ENCODE results near the gene TINAGL1.

The TINAGL1 gene

DNA sequence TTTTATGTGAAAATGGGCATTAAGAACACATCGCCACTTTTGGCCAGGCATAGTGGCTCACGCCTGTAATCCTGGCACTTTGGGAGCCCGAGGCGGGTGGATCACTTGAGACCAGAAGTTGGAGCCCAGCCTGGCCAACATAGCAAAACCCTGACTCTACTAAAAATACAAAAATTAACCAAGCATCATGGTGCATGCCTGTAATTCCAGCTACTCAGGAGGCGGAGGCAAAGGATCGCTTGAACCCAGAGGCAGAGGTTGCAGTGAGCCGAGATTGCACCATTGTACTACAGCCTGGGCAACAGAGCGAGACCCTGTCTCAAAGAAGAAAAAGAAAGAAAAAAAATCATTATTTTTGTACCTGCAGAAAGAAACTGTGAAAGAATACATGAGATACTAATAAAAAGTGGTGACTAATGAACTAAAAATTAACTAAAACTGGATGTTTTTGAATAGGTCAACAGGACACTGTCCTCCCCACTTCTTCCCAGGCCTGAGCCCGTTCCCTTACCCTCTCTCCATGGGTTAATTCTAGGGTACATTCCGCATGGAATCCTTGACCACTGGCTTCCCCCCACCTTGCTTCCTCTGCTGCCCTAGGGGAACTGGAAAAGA lies 8.3 kb upstream of the TINAGL1 start:
- Histone ChIP-seq H3K27me3 (no peaks in the 10 kb centered on the region), H3K9me3 (no peaks in the 10 kb centered on the region), H4K20me1 (no peaks in the 10 kb centered on the region), H3K36me3 (no peaks in the 10 kb centered on the region), H3K27ac (no peak overlapping the region), H3K4me3 (no peak overlapping the region), H3K4me2 (no peak overlapping the region), H3K9ac (no peak overlapping the region), H3K4me1 (peaks cover 42% of the 10 kb centered on the region)
- no peak for TF ChIP-seq Cebpa-rat (IDR thresholded peaks at IDR 0.05)

DNA sequence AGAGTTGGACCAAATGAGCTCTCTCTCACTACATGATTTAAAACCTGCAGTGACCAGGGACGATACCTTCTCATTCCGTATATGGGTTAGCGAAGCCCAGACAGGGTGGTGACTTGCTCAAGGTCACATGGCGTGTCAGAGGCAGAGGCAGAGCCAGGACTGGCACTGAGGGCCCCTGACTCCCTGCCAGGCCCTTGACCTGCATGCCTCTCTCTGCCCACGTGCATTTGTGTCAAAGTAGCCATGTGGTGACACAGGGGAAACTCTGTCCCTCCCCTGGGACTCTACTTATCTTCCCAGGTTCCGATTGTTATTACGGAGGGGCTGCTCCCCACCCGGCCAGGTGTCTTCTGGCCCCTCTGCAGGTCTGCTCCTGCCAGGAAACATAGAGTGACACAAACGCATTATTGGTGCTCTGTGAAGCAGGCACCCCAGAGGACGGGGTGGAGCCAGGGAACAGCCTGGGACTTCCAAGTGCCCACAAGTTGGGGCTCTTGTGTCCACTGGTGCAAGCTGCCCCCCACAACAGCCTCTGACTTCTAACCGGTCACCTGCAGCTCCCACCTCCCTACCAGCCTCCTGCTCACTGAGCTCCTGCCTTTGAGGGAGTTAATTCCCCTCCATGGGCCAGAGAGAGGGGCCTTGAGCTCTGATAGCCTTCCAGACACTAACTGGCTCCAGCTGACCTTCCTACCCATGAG lies 7.3 kb upstream of the TINAGL1 start:
- Histone ChIP-seq H3K4me3 (no peak overlapping the region), H3K36me3 (no peaks in the 10 kb centered on the region), H3K4me1 (peaks cover 52% of the 10 kb centered on the region), H3K4me2 (peak overlapping the region; percentile 11; the same call in 1 of the 2 replicates), H3K27me3 (no peaks in the 10 kb centered on the region), H3K9me3 (no peaks in the 10 kb centered on the region), H3K27ac (0 out of 2 replicates have a peak overlapping the region, but pooled peaks have one; percentile 5), H4K20me1 (no peaks in the 10 kb centered on the region), H3K9ac (no peak overlapping the region)
- no peak for TF ChIP-seq Cebpa-rat (IDR thresholded peaks at IDR 0.05)

DNA sequence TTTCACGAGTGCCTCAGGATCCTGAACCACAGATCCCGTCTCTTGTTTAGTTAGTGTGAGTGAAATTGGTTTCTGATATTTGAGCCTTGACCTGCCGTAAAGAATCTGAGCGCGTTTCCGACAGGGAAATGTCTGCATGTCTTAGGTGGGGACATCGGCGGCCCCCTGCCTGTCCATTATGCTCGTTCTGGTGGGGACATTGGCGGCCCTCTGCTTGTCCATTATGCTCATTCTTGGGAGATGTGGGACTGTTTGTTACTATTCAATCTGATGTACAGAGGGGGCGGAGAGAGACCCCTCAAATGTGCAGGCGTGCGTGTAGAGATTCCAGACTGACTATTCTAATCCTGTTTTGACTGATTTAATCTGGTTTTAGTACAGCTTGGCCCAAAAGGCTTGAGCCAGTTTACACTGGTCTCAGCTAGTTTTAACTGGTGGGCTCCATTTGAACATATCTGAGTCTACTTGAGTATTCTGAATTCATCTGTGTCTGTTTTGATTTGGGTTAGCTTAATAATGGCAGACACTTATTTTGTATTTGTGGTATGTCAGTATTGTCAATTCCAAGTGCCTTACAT lies 6.6 kb upstream of the TINAGL1 start:
- H3K4me1 ChIP-seq: peaks cover 52% of the 10 kb centered on the region
- H3K9me3 ChIP-seq: no peaks in the 10 kb centered on the region
- no peak overlapping the region for H3K27ac ChIP-seq
- no peaks in the 10 kb centered on the region for H4K20me1 ChIP-seq
- no peaks in the 10 kb centered on the region for H3K27me3 ChIP-seq
- no peak overlapping the region for H3K4me3 ChIP-seq
- peak overlapping the region; percentile 74 for H3K4me2 ChIP-seq
- no peaks in the 10 kb centered on the region for H3K36me3 ChIP-seq
- no peak for TF ChIP-seq Cebpa-rat (IDR thresholded peaks at IDR 0.05)
- H3K9ac ChIP-seq: no peak overlapping the region

DNA sequence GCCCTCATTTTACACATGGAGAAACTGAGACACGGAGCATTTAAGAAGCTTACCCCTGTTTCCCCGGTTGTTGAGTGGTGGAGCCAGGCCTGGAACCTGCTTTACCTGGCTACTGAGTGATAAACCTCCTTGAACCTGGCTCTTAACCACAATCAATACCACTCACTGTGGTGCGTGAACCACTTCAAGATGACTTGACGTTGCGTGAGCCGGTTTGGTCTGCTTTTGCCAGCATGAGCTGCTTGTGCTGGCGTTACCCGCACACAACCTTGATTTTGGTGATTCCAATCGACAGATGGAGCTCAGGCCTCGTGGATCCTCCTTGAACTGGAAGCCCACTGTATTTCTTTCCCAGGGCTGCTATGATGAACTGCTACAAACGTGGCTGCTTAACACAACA lies 6.1 kb upstream of the TINAGL1 start:
- Histone ChIP-seq H3K4me1 (peaks cover 56% of the 10 kb centered on the region), H3K9me3 (no peaks in the 10 kb centered on the region), H3K4me3 (no peak overlapping the region), H3K27me3 (no peaks in the 10 kb centered on the region), H3K36me3 (no peaks in the 10 kb centered on the region), H3K9ac (no peak overlapping the region), H3K27ac (peak overlapping the region; percentile 64), H3K4me2 (peak overlapping the region; percentile 74), H4K20me1 (no peaks in the 10 kb centered on the region)
- no peak for TF ChIP-seq Cebpa-rat (IDR thresholded peaks at IDR 0.05)

DNA sequence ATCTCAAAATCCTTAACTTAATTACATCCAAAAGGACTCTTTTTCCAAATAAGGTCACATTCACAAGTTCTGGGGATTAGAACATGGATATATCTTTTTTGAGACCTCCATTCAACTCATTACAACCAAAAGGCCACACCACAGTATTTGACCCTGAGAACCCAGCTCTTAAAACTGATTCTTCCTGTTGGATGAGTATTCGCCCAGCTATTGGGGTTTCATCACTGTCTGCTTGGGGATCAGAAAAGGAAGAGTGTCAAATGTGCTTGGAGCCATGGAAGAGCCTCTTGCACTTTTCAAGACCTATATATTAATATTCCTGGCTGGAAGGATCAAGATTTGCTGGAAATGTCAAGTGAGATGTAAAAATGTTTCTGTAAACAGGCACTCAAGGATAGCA lies 5.4 kb upstream of the TINAGL1 start:
- Histone ChIP-seq H4K20me1 (no peaks in the 10 kb centered on the region), H3K36me3 (no peaks in the 10 kb centered on the region), H3K4me3 (no peak overlapping the region), H3K9me3 (no peaks in the 10 kb centered on the region), H3K27ac (peak overlapping the region; percentile 64), H3K4me2 (peak overlapping the region; percentile 74), H3K9ac (peak overlapping the region; percentile 29; the same call in 1 of the 2 replicates), H3K4me1 (peaks cover 62% of the 10 kb centered on the region), H3K27me3 (no peaks in the 10 kb centered on the region)
- TF ChIP-seq Cebpa-rat (IDR thresholded peaks at IDR 0.05): no peak

DNA sequence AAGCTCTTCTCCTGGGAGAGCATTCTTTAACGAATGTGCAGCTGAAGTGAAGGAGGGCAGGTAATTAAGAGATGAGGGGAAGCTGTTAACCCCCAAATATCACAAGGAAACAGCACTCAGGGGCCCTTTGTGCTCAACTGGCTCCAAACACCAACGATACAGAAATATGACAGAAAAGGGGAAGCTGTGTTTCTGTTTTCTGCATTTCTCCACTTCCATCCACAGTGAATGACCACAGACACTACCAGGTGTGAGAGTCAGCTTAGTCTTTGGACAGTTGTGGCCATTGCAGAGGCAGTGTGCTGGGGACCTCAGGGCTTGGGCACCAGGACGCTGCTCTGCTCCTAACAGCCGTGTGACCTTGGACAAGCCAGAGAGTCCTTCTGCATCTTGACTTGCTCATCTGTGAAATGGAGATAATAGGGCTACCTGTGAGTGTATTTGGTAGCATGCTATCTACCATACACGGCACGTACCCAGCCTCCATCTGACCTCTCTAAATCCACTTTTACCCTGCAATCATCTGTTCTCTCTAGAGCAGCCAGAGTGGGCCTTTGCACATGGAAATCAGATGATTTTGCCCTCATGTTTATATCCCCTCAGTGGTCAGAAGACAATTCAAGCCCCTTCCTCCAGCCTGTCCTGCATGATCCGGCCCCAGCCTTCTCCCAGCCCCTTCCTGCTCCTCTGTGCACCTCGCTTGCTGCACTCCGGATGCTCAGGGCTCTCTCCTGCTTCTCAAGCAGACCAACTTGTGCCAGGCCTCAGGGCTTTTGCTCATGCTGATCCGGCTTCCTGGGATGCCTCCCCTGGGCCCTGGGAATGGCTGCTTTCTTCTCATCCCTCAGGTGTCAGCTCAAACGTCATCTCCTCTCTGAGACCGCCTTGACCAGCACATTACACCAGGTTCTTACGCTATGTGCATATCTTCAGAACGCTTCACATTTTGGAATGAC lies 4.7 kb upstream of the TINAGL1 start:
- no peak overlapping the region for H3K4me3 ChIP-seq
- no peaks in the 10 kb centered on the region for H3K27me3 ChIP-seq
- H3K9ac ChIP-seq: peak overlapping the region; percentile 29; the same call in 1 of the 2 replicates
- TF ChIP-seq Cebpa-rat (IDR thresholded peaks at IDR 0.05): no peak
- H4K20me1 ChIP-seq: no peaks in the 10 kb centered on the region
- H3K36me3 ChIP-seq: no peaks in the 10 kb centered on the region
- H3K4me1 ChIP-seq: peaks cover 70% of the 10 kb centered on the region
- H3K9me3 ChIP-seq: no peaks in the 10 kb centered on the region
- H3K27ac ChIP-seq: peak overlapping the region; percentile 64
- peak overlapping the region; percentile 74 for H3K4me2 ChIP-seq

DNA sequence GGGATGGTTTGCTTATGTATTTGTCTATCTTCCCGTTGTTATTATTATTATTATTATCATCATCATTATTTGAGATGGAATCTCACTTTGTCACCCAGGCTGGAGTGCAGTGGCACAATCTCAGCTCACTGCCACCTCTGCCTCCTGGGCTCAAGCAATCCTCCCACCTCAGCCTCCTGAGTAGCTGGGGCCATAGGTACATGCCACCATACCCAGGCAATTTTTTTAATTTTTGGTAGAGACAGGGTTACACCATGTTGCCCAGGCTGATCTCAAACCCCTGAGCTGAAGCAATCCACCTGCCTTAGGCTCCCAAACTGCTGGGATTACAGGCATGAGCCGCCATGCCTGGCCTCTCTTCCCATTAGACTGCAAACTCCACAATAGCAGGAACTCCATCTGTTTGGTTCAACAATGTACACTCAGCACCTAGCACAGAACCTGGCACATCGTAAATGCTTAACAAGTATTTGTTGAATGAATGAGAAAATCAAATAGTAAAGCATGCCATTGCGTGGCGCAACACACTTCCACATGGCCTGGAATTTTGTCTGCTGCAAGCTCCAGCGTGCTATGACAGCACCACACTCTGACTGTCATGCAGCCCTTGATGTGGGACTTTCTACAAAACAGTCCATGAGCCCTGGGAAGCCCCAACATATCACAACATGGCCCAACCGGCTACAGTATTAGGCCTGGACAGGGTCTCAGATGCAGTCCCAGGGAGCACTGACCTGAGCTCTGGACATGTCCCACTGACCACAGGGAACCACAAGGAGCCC lies 3.8 kb upstream of the TINAGL1 start:
- Histone ChIP-seq H3K27me3 (no peaks in the 10 kb centered on the region), H4K20me1 (no peaks in the 10 kb centered on the region), H3K27ac (no peak overlapping the region), H3K4me2 (no peak overlapping the region), H3K4me1 (peaks cover 78% of the 10 kb centered on the region), H3K36me3 (no peaks in the 10 kb centered on the region), H3K4me3 (no peak overlapping the region), H3K9ac (no peak overlapping the region), H3K9me3 (no peaks in the 10 kb centered on the region)
- TF ChIP-seq Cebpa-rat (IDR thresholded peaks at IDR 0.05): no peak

DNA sequence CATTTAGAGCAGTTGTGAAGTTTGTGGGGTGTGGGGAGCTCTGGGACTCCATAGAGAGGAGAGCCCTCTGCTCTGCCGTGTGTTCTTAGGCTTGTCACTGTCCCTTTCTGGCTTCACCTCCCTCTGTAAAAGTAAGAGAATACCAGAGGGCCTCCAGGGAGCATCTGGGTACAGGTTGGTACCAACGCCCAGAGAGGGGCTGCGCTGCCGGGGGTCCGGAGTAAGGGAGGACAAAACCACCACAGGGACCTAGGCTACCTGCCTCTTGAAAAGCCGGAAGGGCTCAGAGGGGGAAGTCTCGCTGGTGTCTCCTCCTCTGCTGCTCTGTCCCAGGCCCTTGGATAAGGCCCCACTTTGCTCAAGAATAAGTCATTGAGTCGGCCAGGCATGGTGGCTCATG lies 3.1 kb upstream of the TINAGL1 start:
- H4K20me1 ChIP-seq: no peaks in the 10 kb centered on the region
- H3K9ac ChIP-seq: no peak overlapping the region
- no peaks in the 10 kb centered on the region for H3K27me3 ChIP-seq
- no peaks in the 10 kb centered on the region for H3K36me3 ChIP-seq
- H3K4me2 ChIP-seq: 0 out of 2 replicates have a peak overlapping the region, but pooled peaks have one; percentile 3
- no peaks in the 10 kb centered on the region for H3K9me3 ChIP-seq
- TF ChIP-seq Cebpa-rat (IDR thresholded peaks at IDR 0.05): no peak
- H3K4me3 ChIP-seq: no peak overlapping the region
- H3K27ac ChIP-seq: no peak overlapping the region
- peaks cover 86% of the 10 kb centered on the region for H3K4me1 ChIP-seq

Data from BLaER1 (cell line).